Measurements from ENCODE around the gene SCUBE1.

Gene SCUBE1

GRCh38 chr22:43153899-43154298, 189.3 kb downstream of the SCUBE1 start:
- TF ChIP-seq Cebpa-rat (IDR thresholded peaks at IDR 0.05) = no peak
- no peaks in the 10 kb centered on the region for H3K9me3 ChIP-seq (replicated peaks in 1 of 11)
- peaks cover 39 to 60% (median 46%) of the 10 kb centered on the region in 11 experiments for H4K20me1 ChIP-seq
- peaks cover 0 to 43% (median 30%) of the 10 kb centered on the region in 11 experiments; a peak in 17 of 22 replicates for H3K36me3 ChIP-seq
- peak overlapping the region; percentile 27 to 99 (median 68); a peak in 19 of 20 replicates for H3K4me3 ChIP-seq
- peak overlapping the region in 10 of 11 experiments; percentile 44 to 96 (median 72); a peak in 20 of 22 replicates for H3K27ac ChIP-seq
- peak overlapping the region; percentile 78 to 99 (median 91) for H3K4me2 ChIP-seq
- H3K27me3 ChIP-seq = no peaks in the 10 kb centered on the region
- H3K4me1 ChIP-seq = peaks cover 66 to 75% (median 73%) of the 10 kb centered on the region in 10 experiments
- H3K9ac ChIP-seq = peak overlapping the region; percentile 32 to 80 (median 73); a peak in 21 of 22 replicates

- Histone ChIP-seq H3K9me3 (replicated peaks in 1 of 11) (no peaks in the 10 kb centered on the region), H3K27ac (peak overlapping the region; percentile 48 to 97 (median 88)), H4K20me1 (peaks cover 25 to 46% (median 32%) of the 10 kb centered on the region in 11 experiments), H3K36me3 (peaks cover 0 to 29% (median 20%) of the 10 kb centered on the region in 11 experiments; a peak in 15 of 22 replicates), H3K4me1 (peaks cover 66 to 75% (median 73%) of the 10 kb centered on the region in 10 experiments), H3K27me3 (no peaks in the 10 kb centered on the region), H3K9ac (peak overlapping the region; percentile 82 to 97 (median 91)), H3K4me3 (peak overlapping the region; percentile 80 to 99 (median 94)), H3K4me2 (peak overlapping the region; percentile 85 to 99 (median 96))
- no peak for TF ChIP-seq Cebpa-rat (IDR thresholded peaks at IDR 0.05)
These were observed 190.7 kb downstream of the SCUBE1 start for GRCh38 chr22:43152357-43153071.

GRCh38 chr22:43152003-43152356, 191.2 kb downstream of the SCUBE1 start:
- H3K9me3 ChIP-seq (replicated peaks in 1 of 11) = no peaks in the 10 kb centered on the region
- H3K4me2 ChIP-seq = peak overlapping the region; percentile 85 to 99 (median 96)
- no peak for TF ChIP-seq Cebpa-rat (IDR thresholded peaks at IDR 0.05)
- H3K36me3 ChIP-seq = peaks cover 0 to 28% (median 17%) of the 10 kb centered on the region in 11 experiments; a peak in 15 of 22 replicates
- H3K27ac ChIP-seq = peak overlapping the region; percentile 48 to 97 (median 88)
- peaks cover 66 to 75% (median 74%) of the 10 kb centered on the region in 10 experiments for H3K4me1 ChIP-seq
- no peaks in the 10 kb centered on the region for H3K27me3 ChIP-seq
- peaks cover 22 to 41% (median 27%) of the 10 kb centered on the region in 11 experiments for H4K20me1 ChIP-seq
- peak overlapping the region; percentile 82 to 97 (median 91) for H3K9ac ChIP-seq
- peak overlapping the region; percentile 80 to 99 (median 94) for H3K4me3 ChIP-seq

GRCh38 chr22:43151251-43152002, 191.7 kb downstream of the SCUBE1 start, which contains the start of gene TSPO:
TSPO (plus strand) TSS chr22:43151559; CDS start chr22:43159239, 7,680 bp downstream.
- H3K36me3 ChIP-seq = peaks cover 0 to 22% (median 17%) of the 10 kb centered on the region in 11 experiments; a peak in 13 of 22 replicates
- H3K4me2 ChIP-seq = peak within 1 kb of the TSS; percentile 85 to 99 (median 96)
- H3K27me3 ChIP-seq = no peaks in the 10 kb centered on the region
- no peaks in the 10 kb centered on the region for H3K9me3 ChIP-seq (replicated peaks in 1 of 11)
- H3K4me3 ChIP-seq = peak within 1 kb of the TSS; percentile 80 to 99 (median 94)
- H3K4me1 ChIP-seq = peaks cover 67 to 75% (median 74%) of the 10 kb centered on the region in 10 experiments
- peak within 1 kb of the TSS; percentile 82 to 97 (median 91) for H3K9ac ChIP-seq
- peak within 1 kb of the TSS; percentile 48 to 97 (median 88) for H3K27ac ChIP-seq
- peaks cover 17 to 35% (median 21%) of the 10 kb centered on the region in 11 experiments for H4K20me1 ChIP-seq
- no peak for TF ChIP-seq Cebpa-rat (IDR thresholded peaks at IDR 0.05)

GRCh38 chr22:43150731-43151206, 192.4 kb downstream of the SCUBE1 start:
- Histone ChIP-seq H4K20me1 (peaks cover 12 to 28% (median 16%) of the 10 kb centered on the region in 11 experiments), H3K9me3 (replicated peaks in 1 of 11) (no peaks in the 10 kb centered on the region), H3K27ac (peak overlapping the region; percentile 30 to 97 (median 88); a peak in 21 of 22 replicates), H3K9ac (peak overlapping the region; percentile 82 to 97 (median 91)), H3K4me2 (peak overlapping the region; percentile 85 to 99 (median 96)), H3K4me1 (peaks cover 68 to 76% (median 74%) of the 10 kb centered on the region in 10 experiments), H3K27me3 (no peaks in the 10 kb centered on the region), H3K4me3 (peak overlapping the region; percentile 80 to 99 (median 94)), H3K36me3 (peaks cover 0 to 16% (median 12%) of the 10 kb centered on the region in 11 experiments; a peak in 12 of 22 replicates)
- no peak for TF ChIP-seq Cebpa-rat (IDR thresholded peaks at IDR 0.05)

- Histone ChIP-seq H3K27me3 (no peaks in the 10 kb centered on the region), H3K9me3 (replicated peaks in 1 of 11) (no peaks in the 10 kb centered on the region), H3K9ac (peak overlapping the region; percentile 48 to 84 (median 78); a peak in 21 of 22 replicates), H3K4me2 (peak overlapping the region; percentile 84 to 97 (median 93)), H3K4me1 (peaks cover 62 to 76% (median 71%) of the 10 kb centered on the region in 10 experiments), H3K36me3 (no peaks in the 10 kb centered on the region), H3K4me3 (peak overlapping the region in 6 of 10 experiments; percentile 46 to 65 (median 52); a peak in 10 of 20 replicates), H3K27ac (peak overlapping the region; percentile 64 to 95 (median 89)), H4K20me1 (peaks cover 0 to 7% (median 0%) of the 10 kb centered on the region in 11 experiments; a peak in 3 of 22 replicates)
- TF ChIP-seq Cebpa-rat (IDR thresholded peaks at IDR 0.05) = no peak
These were observed 194.6 kb downstream of the SCUBE1 start for GRCh38 chr22:43148581-43148980.

- Histone ChIP-seq H3K27me3 (no peaks in the 10 kb centered on the region), H3K4me3 (peak overlapping the region; percentile 2 to 65 (median 48); a peak in 19 of 20 replicates), H3K4me2 (peak overlapping the region; percentile 84 to 97 (median 93)), H3K9me3 (replicated peaks in 1 of 11) (no peaks in the 10 kb centered on the region), H3K36me3 (no peaks in the 10 kb centered on the region), H3K9ac (peak overlapping the region; percentile 55 to 84 (median 78); a peak in 20 of 22 replicates), H3K4me1 (peaks cover 62 to 79% (median 73%) of the 10 kb centered on the region in 10 experiments), H4K20me1 (peaks cover 0 to 6% (median 0%) of the 10 kb centered on the region in 11 experiments; a peak in 2 of 22 replicates), H3K27ac (peak overlapping the region; percentile 50 to 95 (median 89); a peak in 21 of 22 replicates)
- TF ChIP-seq Cebpa-rat (IDR thresholded peaks at IDR 0.05) = peak in 9 of 11 experiments; percentile 42 to 91 (median 81); a peak in 14 of 22 replicates
These were observed 195.4 kb downstream of the SCUBE1 start for GRCh38 chr22:43147821-43148220.

Measured in BLaER1 treated with 17β-estradiol and CSF1 and Interleukin-3, amounts not matched to agents 10 nM and 100 nM (cell line).